UCSD-AML1 (cell line): ENCODE measurements around the gene SPACA4.

Experiments used
- DNase-seq: peaks from one replicate; lab custom pipeline; 2025; ENCODE audit not compliant: unreplicated experiment; lab: John Stamatoyannopoulos, UW

Gene SPACA4

DNA sequence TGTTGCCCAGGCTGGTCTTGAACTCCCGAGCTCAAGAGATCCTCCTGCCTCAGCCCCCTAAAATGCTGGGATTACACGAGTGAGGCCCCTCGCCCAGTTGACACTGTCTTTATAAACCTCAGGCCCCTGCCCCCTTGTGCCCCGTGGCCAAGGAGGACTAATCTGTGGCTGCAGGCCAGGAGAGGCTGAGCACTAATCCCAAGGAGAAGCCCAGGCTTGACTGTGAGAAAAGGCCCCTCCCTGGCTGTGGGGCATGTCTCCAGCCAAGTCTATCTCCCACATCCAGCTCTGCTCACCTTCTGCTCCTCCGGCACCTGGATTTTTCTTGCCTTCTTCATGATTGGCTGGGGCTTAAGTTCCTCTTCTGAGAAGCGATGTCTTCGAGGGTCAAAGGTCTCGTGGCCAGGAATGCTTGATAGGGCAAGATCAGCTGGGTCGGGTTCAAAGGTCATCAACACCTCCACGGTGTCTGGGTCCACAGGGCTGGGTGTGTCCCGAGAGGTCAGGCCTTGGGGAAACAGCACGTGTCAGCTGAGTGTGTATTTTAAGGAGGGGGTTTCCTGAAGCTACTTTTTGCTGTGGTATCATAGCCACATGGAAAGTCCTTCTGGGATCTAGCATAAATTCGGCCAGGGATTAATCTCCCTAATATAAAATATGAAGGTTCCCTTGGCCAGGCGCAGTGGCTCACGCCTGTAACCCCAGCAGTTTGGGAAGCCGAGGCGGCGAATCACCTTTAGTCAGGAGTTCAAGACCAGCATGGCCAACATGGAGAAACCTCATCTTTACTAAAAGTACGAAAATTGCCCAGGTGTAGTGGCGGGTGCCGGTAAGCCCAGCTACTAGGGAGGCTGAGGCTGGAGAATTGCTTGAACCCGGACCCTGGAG, 26.9 kb downstream of the SPACA4 start:
- DNase-seq, result no peak

DNA sequence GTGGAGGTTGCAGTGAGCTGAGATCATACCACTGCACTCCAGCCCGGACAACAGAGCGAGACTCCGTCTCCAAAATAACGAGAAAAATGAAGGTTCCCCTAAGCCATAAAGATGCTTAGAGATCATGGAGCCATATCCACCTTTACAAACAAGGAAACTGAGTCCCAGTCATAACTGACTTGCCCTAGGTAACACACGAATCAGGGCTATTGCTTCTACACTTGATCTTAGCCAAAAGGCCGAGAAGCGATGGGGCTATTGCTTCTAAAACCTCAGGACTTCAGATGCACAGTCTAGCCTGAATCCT, 27.4 kb downstream of the SPACA4 start:
- no peak for DNase-seq

DNA sequence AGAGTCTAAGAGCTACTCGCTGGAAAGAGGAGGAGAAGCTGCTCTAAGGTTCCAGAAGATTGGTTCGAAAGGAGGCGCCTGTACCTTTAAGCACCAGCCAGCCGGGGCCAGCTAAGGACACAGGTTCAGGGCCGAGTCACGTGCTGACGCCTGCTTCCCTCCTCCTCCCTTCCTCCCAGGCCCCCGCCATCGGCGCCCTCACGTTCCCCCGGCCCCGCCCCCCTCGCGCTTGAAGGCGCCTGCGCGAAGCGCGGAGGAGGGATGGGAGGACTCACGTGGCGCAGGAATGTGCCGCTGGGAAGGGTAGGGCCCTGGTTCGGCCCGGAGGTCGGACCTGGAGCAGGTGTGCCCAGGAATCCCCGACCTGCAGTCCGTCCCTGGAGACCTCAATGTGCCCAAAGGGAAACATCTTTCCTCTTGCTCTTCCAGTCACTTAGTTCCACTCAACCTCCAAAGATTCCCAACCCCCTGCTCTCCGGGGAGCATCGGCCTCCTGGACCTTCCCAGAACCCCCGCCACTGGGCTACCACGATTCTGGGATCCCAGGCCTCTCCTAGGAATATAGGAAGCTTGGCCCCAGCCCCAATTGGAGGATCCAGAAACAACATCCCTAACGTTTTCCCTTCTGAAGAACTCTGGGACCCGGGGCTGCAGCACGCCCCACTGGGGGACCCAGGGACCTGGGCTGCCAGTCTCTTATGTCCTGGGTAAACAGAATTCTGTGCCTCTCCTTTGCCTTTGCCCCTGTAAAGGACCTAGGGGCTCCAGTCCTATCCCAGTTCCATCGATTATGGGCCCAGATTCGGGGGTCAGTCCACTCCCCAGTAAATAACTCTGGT, 28.1 kb downstream of the SPACA4 start:
- peak; percentile 97 for DNase-seq

DNA sequence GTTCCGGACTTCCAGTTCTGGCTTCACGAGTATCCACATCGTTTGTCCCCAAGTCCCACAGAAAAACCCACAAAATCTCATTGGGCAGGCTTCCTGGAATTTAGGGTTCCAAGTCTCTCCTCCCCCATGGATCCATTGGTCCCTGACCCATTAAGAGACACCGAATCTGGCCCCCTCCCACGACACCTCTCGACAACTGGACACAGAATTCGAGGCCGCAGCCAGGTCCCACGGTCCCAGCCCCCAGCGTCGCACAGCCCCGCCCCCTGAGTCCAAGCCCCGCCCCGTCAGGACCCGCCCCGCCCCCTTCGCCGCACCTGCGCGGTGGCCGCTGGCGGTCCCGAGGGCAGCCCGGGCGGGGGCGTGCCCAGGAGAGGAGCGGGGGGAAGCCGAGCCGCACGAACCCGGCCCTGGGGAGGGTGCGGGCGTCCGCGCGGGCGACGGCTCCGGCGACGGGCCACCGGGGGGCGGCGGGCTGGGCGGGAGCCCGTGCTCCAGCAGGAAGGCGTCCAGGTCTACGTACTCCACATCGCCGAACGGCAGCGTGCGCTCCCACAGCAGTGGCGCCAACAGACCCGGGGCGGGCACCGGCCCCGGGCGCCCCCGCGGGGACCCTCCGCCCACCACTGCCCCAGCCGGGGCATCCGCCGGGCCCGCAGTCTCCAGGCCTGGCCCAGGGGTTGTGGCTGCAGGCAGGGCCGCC, 28.9 kb downstream of the SPACA4 start:
- peak; percentile 82 for DNase-seq

DNA sequence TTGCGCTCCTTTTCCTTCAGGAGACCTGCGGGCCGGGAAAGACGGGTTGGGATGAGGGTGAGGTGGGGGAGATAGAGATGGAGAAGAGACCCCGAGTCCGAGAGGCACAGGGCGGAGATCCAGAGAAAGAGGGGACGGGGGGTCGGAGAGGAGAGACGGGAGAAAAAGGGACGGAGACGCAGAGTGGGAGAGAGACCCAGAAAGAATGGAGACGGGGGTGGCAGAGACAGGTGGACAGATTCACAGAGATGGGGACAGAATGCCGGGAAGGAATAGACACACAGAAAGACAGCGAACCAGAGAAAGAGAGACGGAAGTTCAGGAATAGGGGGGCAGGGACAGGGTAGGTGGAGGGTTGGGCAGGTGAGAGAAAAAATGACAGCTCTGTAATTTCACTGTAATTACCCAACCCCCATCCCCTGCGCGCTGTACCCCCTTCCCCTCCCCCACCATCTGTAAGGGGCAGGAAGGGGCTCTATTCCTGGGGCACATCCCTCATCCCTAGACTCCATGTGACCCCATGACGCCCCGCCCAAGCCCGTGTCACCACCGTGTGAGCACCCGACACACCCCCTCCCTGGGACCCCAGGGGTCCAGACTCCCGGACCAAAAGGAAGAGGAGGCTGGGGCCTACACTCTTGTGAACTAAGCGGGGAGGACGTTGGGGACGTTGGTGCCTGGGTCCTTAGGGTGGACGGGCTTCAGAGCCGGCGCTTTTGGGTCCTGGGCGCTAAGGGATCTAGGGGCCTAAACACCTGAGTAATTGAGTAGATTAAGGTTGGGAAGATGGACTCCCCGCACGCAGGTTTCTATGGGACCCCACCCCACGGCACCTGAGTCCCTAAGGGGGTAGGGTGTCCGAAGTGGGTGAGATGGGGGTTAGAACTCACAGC, 29.7 kb downstream of the SPACA4 start:
- peak; percentile 40 for DNase-seq

GRCh38 chr19:48636859-48637448, 30.4 kb downstream of the SPACA4 start, which contains the start of gene DBP:
Gene DBP (minus strand): TSS chr19:48637379. CDS start chr19:48636994, 385 bp downstream.
- no peak for DNase-seq

- DNase-seq, result peak; percentile 99
Observed at GRCh38 chr19:48637449-48637947, 31.0 kb downstream of the SPACA4 start.

GRCh38 chr19:48637948-48638830, 31.6 kb downstream of the SPACA4 start:
- peak; percentile 87 for DNase-seq

- peak; percentile 29 for DNase-seq
Observed at GRCh38 chr19:48638831-48639381, 32.4 kb downstream of the SPACA4 start.

- no peak for DNase-seq
Observed at GRCh38 chr19:48639483-48640375, 33.2 kb downstream of the SPACA4 start.

DNA sequence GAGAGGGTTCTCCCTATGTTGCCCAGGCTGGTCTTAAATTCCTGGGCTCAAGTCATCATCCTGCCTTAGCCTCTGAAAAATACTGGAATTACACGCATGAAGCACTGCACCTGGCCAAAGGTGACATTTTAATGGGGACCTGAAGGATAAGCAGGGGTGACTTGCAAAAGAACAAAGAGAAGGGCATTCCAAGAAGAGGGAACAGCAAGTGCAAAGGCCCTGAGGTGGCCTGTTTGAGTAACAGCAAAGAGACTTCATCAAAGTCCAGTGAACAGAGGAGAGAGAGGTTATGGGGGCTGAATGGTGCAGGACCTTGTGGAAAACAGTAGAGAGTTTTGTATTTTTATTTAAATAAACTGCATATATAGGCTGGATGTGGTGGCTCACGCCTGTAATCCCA, 35.3 kb downstream of the SPACA4 start:
- no peak for DNase-seq

- no peak for DNase-seq
Observed at GRCh38 chr19:48642862-48643261, 36.3 kb downstream of the SPACA4 start.

- no peak for DNase-seq
Observed at GRCh38 chr19:48644355-48644754, 37.8 kb downstream of the SPACA4 start.

GRCh38 chr19:48644839-48645619, 38.5 kb downstream of the SPACA4 start:
- peak; percentile 68 for DNase-seq

GRCh38 chr19:48645620-48646000, 39.1 kb downstream of the SPACA4 start:
- no peak for DNase-seq

DNA sequence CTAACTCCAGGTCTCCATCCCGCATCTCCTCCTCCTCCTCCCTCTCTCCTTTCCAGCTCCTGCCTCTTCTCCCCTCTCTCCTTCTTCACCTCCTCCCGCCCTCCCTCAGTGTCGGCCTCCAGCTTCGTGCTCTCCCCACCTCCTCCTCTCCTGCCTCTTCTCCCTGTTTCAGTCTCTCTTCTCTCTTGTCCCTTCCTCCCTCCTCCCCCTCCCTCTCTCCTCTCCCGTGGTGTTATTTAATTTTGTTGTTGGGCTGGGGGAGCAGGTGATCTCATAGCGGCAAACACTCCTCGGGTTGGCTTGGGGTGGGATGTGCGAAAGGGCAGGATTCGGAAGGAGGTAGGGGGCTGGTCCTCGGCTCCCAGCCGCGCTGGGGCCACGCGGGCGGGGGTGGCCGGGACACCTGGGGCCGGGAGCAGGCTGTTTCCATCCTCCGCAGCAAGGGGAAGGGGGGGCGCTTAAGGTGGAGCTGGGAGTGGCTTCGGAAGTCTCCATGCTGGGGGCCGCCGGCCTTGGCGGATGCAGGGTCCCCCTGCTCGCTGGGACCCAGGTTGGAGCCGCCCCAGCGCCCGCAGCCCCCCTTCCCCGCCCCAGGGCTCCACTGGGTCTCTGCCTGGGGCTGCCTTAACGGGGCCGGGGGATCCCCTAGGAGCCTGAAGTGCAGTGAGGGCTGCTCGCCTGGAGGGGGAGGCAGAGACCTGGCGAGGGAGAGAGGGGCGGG, 39.6 kb downstream of the SPACA4 start, which contains the start of gene CA11:
TSS of gene CA11 (minus strand) at position 187 of the 721 bp plus-strand sequence. CDS start 555 bp downstream, outside the sequence.
- peak; percentile 88 for DNase-seq
